Fibroblast of lung (primary cell): ENCODE results near the gene TMEM139. TPM values are rescaled to one million over a fixed set of nuclear protein-coding genes. Genes with fewer than 3 reads are reported as not detected.

Experiments
- DNase-seq, 2 donors: peaks; one replicate each; pipeline versions ENCODE4 v3.0.0 to v3.0.0-alpha.2; 2010; ENCODE audit warnings: low read depth in 2 of 2
- H2AFZ ChIP-seq: 2 replicates; pipeline ENCODE4 v1.5.1; 2012; ENCODE audit warnings: low read length, control low read depth, inconsistent platforms
- H3K27ac ChIP-seq: 2 replicates; pipeline ENCODE4 v1.5.1; 2011; ENCODE audit warnings: low read length, control low read depth; ENCODE audit not compliant: insufficient read depth
- H3K27me3 ChIP-seq: 2 replicates; pipeline ENCODE4 v1.5.1; 2011; ENCODE audit warnings: mild to moderate bottlenecking, low read length; ENCODE audit not compliant: control insufficient read depth, insufficient read depth
- H3K36me3 ChIP-seq: 2 replicates; pipeline ENCODE4 v1.5.1; 2011; ENCODE audit warnings: low read length; ENCODE audit not compliant: control insufficient read depth, insufficient read depth
- H3K4me1 ChIP-seq: 2 replicates; pipeline ENCODE4 v1.5.1; 2011; ENCODE audit warnings: low read length; ENCODE audit not compliant: control insufficient read depth, insufficient read depth; ENCODE audit errors: extremely low read depth
- H3K4me2 ChIP-seq: 2 replicates; pipeline ENCODE4 v1.5.1; 2011; ENCODE audit warnings: low read length, control low read depth; ENCODE audit not compliant: insufficient read depth; ENCODE audit errors: extremely low read depth
- H3K4me3 ChIP-seq, 4 experiments: fragments of 200-600 bp in 1 of 4; sonication (generic) in 1 of 4; replicated peaks in 1 of 4; 2 replicates each; pipeline ENCODE4 v1.5.1; 2011 to 2016; ENCODE audit warnings: low read length in 4 of 4, low read depth in 3 of 4, mild to moderate bottlenecking in 3 of 4, control low read depth in 2 of 4, inconsistent platforms in 1 of 4, mixed read lengths in 1 of 4; ENCODE audit not compliant: insufficient read depth in 1 of 4; ENCODE audit errors: control extremely low read depth in 1 of 4
- H3K79me2 ChIP-seq: 2 replicates; pipeline ENCODE4 v1.5.1; 2012; ENCODE audit warnings: mild to moderate bottlenecking, low read length, inconsistent platforms; ENCODE audit not compliant: control insufficient read depth, insufficient read depth
- H3K9ac ChIP-seq: 2 replicates; pipeline ENCODE4 v1.5.1; 2011; ENCODE audit warnings: mild to moderate bottlenecking, low read length, control low read depth; ENCODE audit not compliant: insufficient read depth
- H3K9me3 ChIP-seq: 2 replicates; pipeline ENCODE4 v1.5.1; 2012; ENCODE audit warnings: low read depth, low read length; ENCODE audit not compliant: control insufficient read depth, insufficient read depth
- H4K20me1 ChIP-seq: 2 replicates; pipeline ENCODE4 v1.5.1; 2011; ENCODE audit warnings: low read length; ENCODE audit not compliant: control insufficient read depth, insufficient read depth; ENCODE audit errors: extremely low read depth
- EZH2 ChIP-seq: IDR thresholded peaks from 2 replicates; pipeline ENCODE4 v1.5.1; 2012; ENCODE audit warnings: low read length, control low read depth, mild to moderate bottlenecking; ENCODE audit errors: missing control alignments
- polyA plus RNA-seq, 2 donors: library from polyadenylated mRNA; depleted of rRNA in 1 of 2; stranded (reverse) in 1 of 2; unstranded in 1 of 2; fragments of >200 nt; gene quantifications; 2 replicates each; pipeline ENCODE4 v1.2.1, GENCODE V29; 2011 to 2012; ENCODE audit warnings: missing spikeins in 1 of 2
- total RNA-seq: library from RNA; depleted of rRNA; stranded (reverse); fragments of >200 nt; gene quantifications from 2 replicates; pipeline ENCODE4 v1.2.1, GENCODE V29; 2014
- TF ChIP-seq, protein P1 (sequence below), 2 donors: IDR thresholded peaks in 1 of 2; conservative IDR thresholded peaks in 1 of 2; 1 replicate in 1 of 2; 2 replicates in 1 of 2; pipeline ENCODE4 v1.5.1; 2011 to 2012; ENCODE audit warnings: low read length in 2 of 2, control low read depth in 1 of 2, inconsistent platforms in 1 of 2, low read depth in 1 of 2, mild to moderate bottlenecking in 1 of 2

TMEM139 gene
- total and polyA plus RNA-seq, 2 donors (not counting 1 experiment from before 2014, with no cell fraction given): not detected

DNA sequence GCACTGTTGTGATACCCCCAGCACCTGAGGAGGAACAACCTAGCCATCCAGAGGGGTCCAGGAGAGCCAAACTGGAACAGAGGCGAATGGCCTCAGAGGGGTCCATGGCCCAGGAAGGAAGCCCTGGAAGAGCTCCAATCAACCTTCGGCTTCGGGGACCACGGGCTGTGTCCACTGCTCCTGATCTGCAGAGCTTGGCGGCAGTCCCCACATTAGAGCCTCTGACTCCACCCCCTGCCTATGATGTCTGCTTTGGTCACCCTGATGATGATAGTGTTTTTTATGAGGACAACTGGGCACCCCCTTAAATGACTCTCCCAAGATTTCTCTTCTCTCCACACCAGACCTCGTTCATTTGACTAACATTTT lies 1.7 kb downstream of the TMEM139 start:
- no peak for TF ChIP-seq EZH2
- TF ChIP-seq, protein P1, sequence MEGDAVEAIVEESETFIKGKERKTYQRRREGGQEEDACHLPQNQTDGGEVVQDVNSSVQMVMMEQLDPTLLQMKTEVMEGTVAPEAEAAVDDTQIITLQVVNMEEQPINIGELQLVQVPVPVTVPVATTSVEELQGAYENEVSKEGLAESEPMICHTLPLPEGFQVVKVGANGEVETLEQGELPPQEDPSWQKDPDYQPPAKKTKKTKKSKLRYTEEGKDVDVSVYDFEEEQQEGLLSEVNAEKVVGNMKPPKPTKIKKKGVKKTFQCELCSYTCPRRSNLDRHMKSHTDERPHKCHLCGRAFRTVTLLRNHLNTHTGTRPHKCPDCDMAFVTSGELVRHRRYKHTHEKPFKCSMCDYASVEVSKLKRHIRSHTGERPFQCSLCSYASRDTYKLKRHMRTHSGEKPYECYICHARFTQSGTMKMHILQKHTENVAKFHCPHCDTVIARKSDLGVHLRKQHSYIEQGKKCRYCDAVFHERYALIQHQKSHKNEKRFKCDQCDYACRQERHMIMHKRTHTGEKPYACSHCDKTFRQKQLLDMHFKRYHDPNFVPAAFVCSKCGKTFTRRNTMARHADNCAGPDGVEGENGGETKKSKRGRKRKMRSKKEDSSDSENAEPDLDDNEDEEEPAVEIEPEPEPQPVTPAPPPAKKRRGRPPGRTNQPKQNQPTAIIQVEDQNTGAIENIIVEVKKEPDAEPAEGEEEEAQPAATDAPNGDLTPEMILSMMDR (conservative IDR thresholded peaks at IDR 0.05 in 1 of 2, IDR thresholded peaks at IDR 0.05 in 1 of 2; ENCODE audit: low read depth in 1 of 2, low read length in 2 of 2): no peak
- Histone ChIP-seq H3K27ac (no peak overlapping the region), H4K20me1 (no peaks in the 10 kb centered on the region), H3K4me3 (no peak overlapping the region), H3K36me3 (no peaks in the 10 kb centered on the region), H3K27me3 (no peaks in the 10 kb centered on the region), H2AFZ (no peak overlapping the region), H3K9ac (no peak overlapping the region), H3K79me2 (peaks cover 30% of the 10 kb centered on the region), H3K9me3 (no peaks in the 10 kb centered on the region), H3K4me2 (no peak overlapping the region), H3K4me1 (peaks cover 11% of the 10 kb centered on the region)
- no peak for DNase-seq

DNA sequence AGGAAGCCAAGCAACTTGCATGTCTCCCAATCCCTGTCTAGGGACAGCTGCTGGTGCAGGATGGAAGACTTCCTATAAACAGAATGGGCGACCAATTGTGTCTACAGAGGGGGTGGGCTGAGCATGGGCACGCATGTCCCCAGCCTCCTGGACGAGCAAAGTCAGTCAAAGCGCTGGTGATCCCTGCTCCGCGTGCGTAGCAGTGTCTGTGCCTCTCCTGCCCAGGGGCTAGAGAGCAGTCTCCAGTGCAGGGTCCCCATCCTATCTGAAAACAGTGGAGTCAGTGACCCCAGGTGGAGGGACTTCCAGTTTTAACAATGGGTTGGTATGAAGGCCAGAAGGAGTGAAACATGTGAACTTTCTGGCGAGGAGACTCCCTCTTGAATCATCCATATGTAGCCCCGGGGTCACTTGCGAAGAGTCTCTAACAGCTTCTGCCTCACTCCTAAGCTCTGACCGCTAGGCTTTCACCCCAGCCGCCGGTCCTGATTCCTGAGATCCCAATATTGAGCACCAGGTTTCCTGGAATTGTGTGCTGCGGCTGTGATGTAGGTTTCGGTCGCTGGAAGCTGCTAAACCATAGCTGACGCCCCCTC lies 2.7 kb downstream of the TMEM139 start:
- peak overlapping the region; percentile 87 for H2AFZ ChIP-seq
- TF ChIP-seq, protein P1 (conservative IDR thresholded peaks at IDR 0.05 in 1 of 2, IDR thresholded peaks at IDR 0.05 in 1 of 2; ENCODE audit: low read depth in 1 of 2, low read length in 2 of 2): no peak
- no peak for TF ChIP-seq EZH2
- H3K9ac ChIP-seq: no peak overlapping the region
- no peaks in the 10 kb centered on the region for H3K27me3 ChIP-seq
- peak overlapping the region; percentile 63 for H3K4me2 ChIP-seq
- peaks cover 4% of the 10 kb centered on the region for H3K36me3 ChIP-seq
- DNase-seq: no peak
- H3K27ac ChIP-seq: peak overlapping the region; percentile 8
- H3K9me3 ChIP-seq: no peaks in the 10 kb centered on the region
- H3K79me2 ChIP-seq: peaks cover 36% of the 10 kb centered on the region
- no peaks in the 10 kb centered on the region for H4K20me1 ChIP-seq
- peak overlapping the region in 3 of 4 experiments; percentile 7 to 43 (median 12) for H3K4me3 ChIP-seq
- peaks cover 11% of the 10 kb centered on the region for H3K4me1 ChIP-seq

DNA sequence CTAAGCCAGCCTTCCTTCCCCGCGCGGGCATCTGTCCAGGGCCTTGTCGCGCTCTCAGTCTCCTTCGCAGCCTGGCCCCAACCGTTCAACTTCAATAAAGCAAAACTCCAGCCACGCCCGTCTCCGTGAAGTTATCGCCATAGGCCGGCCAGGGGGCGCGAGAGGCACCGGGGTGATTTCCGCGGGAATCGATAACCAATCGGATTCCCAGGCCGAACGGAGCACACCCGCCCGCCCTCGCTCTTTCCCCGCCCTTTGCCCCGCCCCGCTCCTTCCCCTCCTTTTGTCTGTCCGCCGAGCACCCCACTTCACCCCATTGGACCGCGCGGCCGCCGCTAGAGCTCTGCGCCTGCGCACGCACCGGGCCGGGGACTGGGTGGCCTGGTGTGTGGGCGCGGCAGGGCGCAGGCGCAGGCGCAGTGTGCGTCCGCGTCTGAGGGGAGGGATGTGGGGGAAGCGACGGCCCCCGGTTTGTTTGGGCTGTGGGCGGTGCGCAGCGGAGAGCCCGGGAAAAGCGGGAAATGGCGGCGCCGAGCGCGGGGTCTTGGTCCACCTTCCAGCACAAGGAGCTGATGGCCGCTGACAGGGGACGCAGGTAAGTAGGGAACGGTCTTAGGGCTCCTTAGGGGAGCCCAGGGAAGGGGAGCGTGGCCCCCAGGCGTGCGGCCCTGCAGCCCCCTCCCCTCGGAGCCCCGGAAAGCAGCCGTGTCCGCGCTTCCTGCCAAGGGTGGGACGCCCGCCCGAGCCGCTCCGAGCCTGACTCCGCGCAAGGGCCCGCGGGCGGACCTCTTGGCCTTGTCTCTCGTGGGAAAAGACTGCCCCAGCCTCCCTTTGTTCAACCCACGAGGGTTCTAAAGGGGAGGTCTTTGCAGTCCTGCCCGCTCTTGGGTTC lies 3.4 kb downstream of the TMEM139 start, which contains the start of gene CASP2:
Gene CASP2, plus strand, starts transcription at position 417 of the 892 bp plus-strand sequence. Its CDS starts 105 bp downstream, at position 522.
- Histone ChIP-seq H3K27ac (peak within 1 kb of the TSS; percentile 71), H3K4me2 (peak within 1 kb of the TSS; percentile 63), H3K9me3 (no peaks in the 10 kb centered on the region), H3K79me2 (peaks cover 36% of the 10 kb centered on the region), H3K27me3 (no peaks in the 10 kb centered on the region), H4K20me1 (no peaks in the 10 kb centered on the region), H2AFZ (peak within 1 kb of the TSS; percentile 87), H3K4me1 (peaks cover 11% of the 10 kb centered on the region), H3K4me3 (peak within 1 kb of the TSS; percentile 62 to 92 (median 90)), H3K36me3 (peaks cover 6% of the 10 kb centered on the region), H3K9ac (peak within 1 kb of the TSS; percentile 63)
- peak; percentile 94 to 97 for DNase-seq
- no peak for TF ChIP-seq EZH2
- TF ChIP-seq, protein P1 (conservative IDR thresholded peaks at IDR 0.05 in 1 of 2, IDR thresholded peaks at IDR 0.05 in 1 of 2; ENCODE audit: low read depth in 1 of 2, low read length in 2 of 2): peak; percentile 20 to 41
